ENCODE results near the gene KLHL29. TPM values are rescaled to one million over a fixed set of nuclear protein-coding genes. Genes with fewer than 3 reads are reported as not detected.

KLHL29 gene
- total RNA-seq, 2 experiments from 2014 or later, result 2.5 to 2.7 TPM

- CTCF ChIA-PET, result no interaction called here
- no peak overlapping the region for H3K4me3 ChIP-seq (ENCODE audit: low read length)
- H3K9me3 Mint-ChIP-seq, result no peaks in the 10 kb centered on the region
- no peaks in the 10 kb centered on the region for H3K4me1 Mint-ChIP-seq (ENCODE audit: low read depth)
- TF ChIP-seq CTCF (IDR thresholded peaks at IDR 0.05), result no peak
- peaks cover 59% of the 10 kb centered on the region for H3K27me3 Mint-ChIP-seq
- H3K4me1 ChIP-seq (ENCODE audit: insufficient read depth, low read length), result no peaks in the 10 kb centered on the region
- H3K9me3 ChIP-seq (ENCODE audit: control insufficient read depth in 1 of 2, insufficient read depth in 1 of 2, low read length in 2 of 2), result no peaks in the 10 kb centered on the region
- no peak overlapping the region for H3K27ac ChIP-seq (ENCODE audit: low read depth in 1 of 2, low read length in 2 of 2)
- POLR2A ChIA-PET, result no interaction called here
- H3K27ac Mint-ChIP-seq, result no peak overlapping the region
- no peak for DNase-seq
- H3K27me3 ChIP-seq (ENCODE audit: control insufficient read depth in 1 of 2, insufficient read depth in 2 of 2, low read length in 2 of 2), result peaks cover 14 to 27% of the 10 kb centered on the region in 2 experiments
- no peaks in the 10 kb centered on the region for H3K36me3 ChIP-seq (ENCODE audit: insufficient read depth, low read length)
- H3K36me3 Mint-ChIP-seq (ENCODE audit: low read depth), result no peaks in the 10 kb centered on the region
- ATAC-seq (ENCODE audit: poor library complexity), result no peak
- no peak overlapping the region for H3K4me3 Mint-ChIP-seq
- intact Hi-C loops (cut with DNase I, micrococcal nuclease), result no loop called here
Measured at GRCh38 chr2:23361152-23361551, 23.8 kb upstream of the KLHL29 start.

GRCh38 chr2:23363268-23363667 lies 21.7 kb upstream of the KLHL29 start:
- CTCF ChIA-PET, result no interaction called here
- Histone ChIP-seq H3K4me3 (ENCODE audit: low read length) (no peak overlapping the region), H3K36me3 (ENCODE audit: insufficient read depth, low read length) (no peaks in the 10 kb centered on the region), H3K4me1 (ENCODE audit: insufficient read depth, low read length) (no peaks in the 10 kb centered on the region), H3K27ac (ENCODE audit: low read depth in 1 of 2, low read length in 2 of 2) (no peak overlapping the region), H3K27me3 (ENCODE audit: control insufficient read depth in 1 of 2, insufficient read depth in 2 of 2, low read length in 2 of 2) (peaks cover 14 to 27% of the 10 kb centered on the region in 2 experiments), H3K9me3 (ENCODE audit: control insufficient read depth in 1 of 2, insufficient read depth in 1 of 2, low read length in 2 of 2) (no peaks in the 10 kb centered on the region)
- ATAC-seq (ENCODE audit: poor library complexity) (no peak), DNase-seq (no peak)
- peaks cover 63% of the 10 kb centered on the region for H3K27me3 Mint-ChIP-seq
- H3K4me1 Mint-ChIP-seq (ENCODE audit: low read depth), result no peaks in the 10 kb centered on the region
- H3K36me3 Mint-ChIP-seq (ENCODE audit: low read depth), result no peaks in the 10 kb centered on the region
- intact Hi-C loops (cut with DNase I, micrococcal nuclease), result no loop called here
- POLR2A ChIA-PET, result no interaction called here
- no peak overlapping the region for H3K27ac Mint-ChIP-seq
- no peak overlapping the region for H3K4me3 Mint-ChIP-seq
- H3K9me3 Mint-ChIP-seq, result no peaks in the 10 kb centered on the region
- no peak for TF ChIP-seq CTCF (IDR thresholded peaks at IDR 0.05)

- no peaks in the 10 kb centered on the region for H3K9me3 Mint-ChIP-seq
- DNase-seq, result no peak
- Histone ChIP-seq H3K9me3 (ENCODE audit: control insufficient read depth in 1 of 2, insufficient read depth in 1 of 2, low read length in 2 of 2) (no peaks in the 10 kb centered on the region), H3K27me3 (ENCODE audit: control insufficient read depth in 1 of 2, insufficient read depth in 2 of 2, low read length in 2 of 2) (peaks cover 14 to 27% of the 10 kb centered on the region in 2 experiments), H3K27ac (ENCODE audit: low read depth in 1 of 2, low read length in 2 of 2) (no peak overlapping the region), H3K4me3 (ENCODE audit: low read length) (no peak overlapping the region), H3K4me1 (ENCODE audit: insufficient read depth, low read length) (no peaks in the 10 kb centered on the region), H3K36me3 (ENCODE audit: insufficient read depth, low read length) (no peaks in the 10 kb centered on the region)
- no peak overlapping the region for H3K27ac Mint-ChIP-seq
- H3K4me3 Mint-ChIP-seq, result no peak overlapping the region
- ATAC-seq (ENCODE audit: poor library complexity), result no peak
- no peak for TF ChIP-seq CTCF (IDR thresholded peaks at IDR 0.05)
- H3K27me3 Mint-ChIP-seq, result peaks cover 57% of the 10 kb centered on the region
- H3K36me3 Mint-ChIP-seq (ENCODE audit: low read depth), result no peaks in the 10 kb centered on the region
- ChIA-PET CTCF (no interaction called here), POLR2A (no interaction called here)
- intact Hi-C loops (cut with DNase I, micrococcal nuclease), result no loop called here
- no peaks in the 10 kb centered on the region for H3K4me1 Mint-ChIP-seq (ENCODE audit: low read depth)
Measured at GRCh38 chr2:23363831-23364230, 21.1 kb upstream of the KLHL29 start.
